Diencephalon (tissue), 1 donor: ENCODE data around the gene JKAMP. TPM values are rescaled to one million over a fixed set of nuclear protein-coding genes. Genes with fewer than 3 reads are reported as not detected.

Source experiments
- total RNA-seq: library from RNA; depleted of rRNA; stranded (reverse); fragments of >200 nt; gene quantifications from one replicate; pipeline ENCODE4 v1.2.3, GENCODE V29; 2014

JKAMP gene
- total RNA-seq: 85.3 TPM

GRCh38 chr14:59483819-59484638 lies at the start of gene JKAMP, which contains the start of gene L3HYPDH:
Gene JKAMP, plus strand, starts transcription at chr14:59484517. Its CDS starts 73 bp downstream, at chr14:59484590.
Gene L3HYPDH, minus strand, starts transcription at chr14:59484408. Its CDS starts 92 bp downstream, at chr14:59484316.

GRCh38 chr14:59465316-59466135 lies 18.8 kb upstream of the JKAMP start, which contains the start of gene GPR135:
Gene GPR135, minus strand, starts transcription at chr14:59465380. Its CDS starts 154 bp downstream, at chr14:59465226.

Other genes with a start within 250 kb of the JKAMP start
- gene GPR135, start 19.1 kb upstream of the JKAMP start, total RNA-seq: 6.2 TPM
- 19.1 TPM for gene L3HYPDH, start 109 bp upstream of the JKAMP start, total RNA-seq
- gene CCDC175, start 92.3 kb downstream of the JKAMP start, total RNA-seq: 2.1 TPM